ENCODE results near the gene VEZT.

Gene VEZT

GRCh38 chr12:95241761-95242506 lies 24.3 kb downstream of the VEZT start:
- no peak overlapping the region for H3K4me3 ChIP-seq (ENCODE audit: low read length)
- TF ChIP-seq ZNF274 (IDR thresholded peaks at IDR 0.05; ENCODE audit: low read depth, low read length), result no peak

- H3K4me3 ChIP-seq (ENCODE audit: low read length), result no peak overlapping the region
- TF ChIP-seq ZNF274 (IDR thresholded peaks at IDR 0.05; ENCODE audit: low read depth, low read length), result no peak
Measured at GRCh38 chr12:95243497-95244183, 26.0 kb downstream of the VEZT start.

GRCh38 chr12:95244350-95244749 lies 26.7 kb downstream of the VEZT start:
- H3K4me3 ChIP-seq (ENCODE audit: low read length), result no peak overlapping the region
- no peak for TF ChIP-seq ZNF274 (IDR thresholded peaks at IDR 0.05; ENCODE audit: low read depth, low read length)

GRCh38 chr12:95248095-95248494 lies 30.5 kb downstream of the VEZT start:
- no peak for TF ChIP-seq ZNF274 (IDR thresholded peaks at IDR 0.05; ENCODE audit: low read depth, low read length)
- no peak overlapping the region for H3K4me3 ChIP-seq (ENCODE audit: low read length)

- no peak for TF ChIP-seq ZNF274 (IDR thresholded peaks at IDR 0.05; ENCODE audit: low read depth, low read length)
Measured at GRCh38 chr12:95248604-95249360, 31.2 kb downstream of the VEZT start.

GRCh38 chr12:95253386-95253785 lies 35.8 kb downstream of the VEZT start:
- H3K4me3 ChIP-seq (ENCODE audit: low read length), result no peak overlapping the region
- no peak for TF ChIP-seq ZNF274 (IDR thresholded peaks at IDR 0.05; ENCODE audit: low read depth, low read length)

More at GRCh38 chr12:95248604-95249360, 31.2 kb downstream of the VEZT start:
- H3K4me3 ChIP-seq (ENCODE audit: low read length), result no peak overlapping the region

- H3K4me3 ChIP-seq (ENCODE audit: low read length), result no peak overlapping the region
- no peak for TF ChIP-seq ZNF274 (IDR thresholded peaks at IDR 0.05; ENCODE audit: low read depth, low read length)
Measured at GRCh38 chr12:95257541-95257940, 39.9 kb downstream of the VEZT start.

- no peak for TF ChIP-seq ZNF274 (IDR thresholded peaks at IDR 0.05; ENCODE audit: low read depth, low read length)
- H3K4me3 ChIP-seq (ENCODE audit: low read length), result no peak overlapping the region
Measured at GRCh38 chr12:95258151-95258550, 40.5 kb downstream of the VEZT start.

- TF ChIP-seq ZNF274 (IDR thresholded peaks at IDR 0.05; ENCODE audit: low read depth, low read length), result no peak
Measured at GRCh38 chr12:95258803-95259202, 41.2 kb downstream of the VEZT start.

GRCh38 chr12:95259368-95259767 lies 41.8 kb downstream of the VEZT start:
- TF ChIP-seq ZNF274 (IDR thresholded peaks at IDR 0.05; ENCODE audit: low read depth, low read length), result no peak

More at GRCh38 chr12:95258803-95259202, 41.2 kb downstream of the VEZT start:
- no peak overlapping the region for H3K4me3 ChIP-seq (ENCODE audit: low read length)

GRCh38 chr12:95261109-95261508 lies 43.5 kb downstream of the VEZT start:
- no peak overlapping the region for H3K4me3 ChIP-seq (ENCODE audit: low read length)
- TF ChIP-seq ZNF274 (IDR thresholded peaks at IDR 0.05; ENCODE audit: low read depth, low read length), result no peak

More at GRCh38 chr12:95259368-95259767, 41.8 kb downstream of the VEZT start:
- no peak overlapping the region for H3K4me3 ChIP-seq (ENCODE audit: low read length)

- H3K4me3 ChIP-seq (ENCODE audit: low read length), result no peak overlapping the region
- no peak for TF ChIP-seq ZNF274 (IDR thresholded peaks at IDR 0.05; ENCODE audit: low read depth, low read length)
Measured at GRCh38 chr12:95262808-95263207, 45.2 kb downstream of the VEZT start.

- no peak overlapping the region for H3K4me3 ChIP-seq (ENCODE audit: low read length)
- TF ChIP-seq ZNF274 (IDR thresholded peaks at IDR 0.05; ENCODE audit: low read depth, low read length), result no peak
Measured at GRCh38 chr12:95265765-95266164, 48.2 kb downstream of the VEZT start.

GRCh38 chr12:95266254-95266653 lies 48.6 kb downstream of the VEZT start:
- no peak for TF ChIP-seq ZNF274 (IDR thresholded peaks at IDR 0.05; ENCODE audit: low read depth, low read length)
- H3K4me3 ChIP-seq (ENCODE audit: low read length), result no peak overlapping the region

Data from GM08714 (cell line).